GM23338 (cell line): ENCODE data around the gene EMC6.

Experiments
- CREB1 ChIP-seq: fragments of 250-450 bp; sonication (Bioruptor Pico); IDR thresholded peaks from 2 replicates; pipeline ENCODE4 v1.5.0; 2020; ENCODE audit warnings: low read depth, mild to moderate bottlenecking, moderate library complexity
- CTCF ChIP-seq, 2 experiments: fragments of 200-600 bp in 1 of 2; sonication (generic) in 1 of 2; conservative IDR thresholded peaks; 2 replicates each; pipeline versions ENCODE4 v1.5.1 to v1.6.1; 2016 to 2017; ENCODE audit warnings: antibody characterized with exemption in 2 of 2, low read depth in 2 of 2, mild to moderate bottlenecking in 2 of 2, moderate library complexity in 1 of 2
- ETS1 ChIP-seq: IDR thresholded peaks from 2 replicates; pipeline ENCODE4 v1.6.1; 2016; ENCODE audit warnings: antibody characterized with exemption
- EZH2 ChIP-seq: fragments of 200-600 bp; sonication (generic); IDR thresholded peaks from one replicate; pipeline ENCODE4 v1.8.0; 2017; ENCODE audit warnings: antibody characterized with exemption, mild to moderate bottlenecking, low read depth; ENCODE audit not compliant: unreplicated experiment
- EZH2phosphoT487 ChIP-seq: fragments of 200-600 bp; sonication (generic); IDR thresholded peaks from one replicate; pipeline ENCODE4 v1.8.1; 2018; ENCODE audit warnings: antibody characterized with exemption; ENCODE audit not compliant: unreplicated experiment
- JUNB ChIP-seq: IDR thresholded peaks from one replicate; pipeline ENCODE4 v1.6.1; 2016; ENCODE audit warnings: antibody characterized with exemption; ENCODE audit not compliant: unreplicated experiment
- NANOG ChIP-seq: IDR thresholded peaks from 2 replicates; pipeline ENCODE4 v1.6.1; 2016; ENCODE audit warnings: antibody characterized with exemption, borderline replicate concordance
- POLR2AphosphoS5 ChIP-seq: IDR thresholded peaks from 2 replicates; pipeline ENCODE4 v1.6.1; 2016; ENCODE audit warnings: antibody characterized with exemption, low read depth
- REST ChIP-seq: IDR thresholded peaks from one replicate; pipeline ENCODE4 v1.6.1; 2018; ENCODE audit warnings: antibody characterized with exemption; ENCODE audit not compliant: unreplicated experiment
- STAT1 ChIP-seq: IDR thresholded peaks from one replicate; pipeline ENCODE4 v1.6.1; 2016; ENCODE audit warnings: antibody characterized with exemption; ENCODE audit not compliant: unreplicated experiment
- ZNF114 ChIP-seq: fragments of 250-450 bp; sonication (Bioruptor Pico); IDR thresholded peaks from 2 replicates; pipeline ENCODE4 v1.5.0; 2020; ENCODE audit warnings: mild to moderate bottlenecking, moderate library complexity
- ZNF331 ChIP-seq: fragments of 250-450 bp; sonication (Bioruptor Pico); IDR thresholded peaks from 2 replicates; pipeline ENCODE4 v1.5.0; 2020; ENCODE audit warnings: low read depth, mild to moderate bottlenecking, moderate library complexity
- ZNF462 ChIP-seq: fragments of 250-450 bp; sonication (Bioruptor Pico); IDR thresholded peaks from 2 replicates; pipeline ENCODE4 v1.5.0; 2020; ENCODE audit warnings: mild to moderate bottlenecking, moderate library complexity

- TF ChIP-seq EZH2 (no peak), REST (no peak), EZH2phosphoT487 (no peak), CTCF (conservative IDR thresholded peaks at IDR 0.05; ENCODE audit: low read depth in 2 of 2) (no peak), POLR2AphosphoS5 (no peak), JUNB (no peak), STAT1 (no peak), CREB1 (CRISPR knock-in tag) (no peak), ETS1 (no peak), ZNF331 (CRISPR knock-in tag) (no peak), NANOG (no peak), ZNF114 (CRISPR knock-in tag) (no peak), ZNF462 (CRISPR knock-in tag) (no peak)
Observed at GRCh38 chr17:3643889-3644349, 24.7 kb upstream of the EMC6 start.
